Measurements from ENCODE around the gene ZBTB7C.

Gene ZBTB7C

GRCh38 chr18:48034651-48035555 lies 374.3 kb downstream of the ZBTB7C start:
- peak; percentile 35 for DNase-seq (ENCODE audit: low spot score)

- peak; percentile 38 for DNase-seq (ENCODE audit: low spot score)
Measured at GRCh38 chr18:48033790-48034650, 375.2 kb downstream of the ZBTB7C start.

- peak; percentile 32 for DNase-seq (ENCODE audit: low spot score)
Measured at GRCh38 chr18:48032876-48033789, 376.1 kb downstream of the ZBTB7C start.

GRCh38 chr18:48031641-48032040 lies 377.5 kb downstream of the ZBTB7C start:
- no peak for DNase-seq (ENCODE audit: low spot score)

GRCh38 chr18:48030616-48031480 lies 378.3 kb downstream of the ZBTB7C start:
- no peak for DNase-seq (ENCODE audit: low spot score)

GRCh38 chr18:48029296-48029986 lies 379.7 kb downstream of the ZBTB7C start:
- DNase-seq (ENCODE audit: low spot score): no peak

GRCh38 chr18:48028696-48029095 lies 380.5 kb downstream of the ZBTB7C start:
- DNase-seq (ENCODE audit: low spot score): no peak

- no peak for DNase-seq (ENCODE audit: low spot score)
Measured at GRCh38 chr18:48028081-48028480, 381.1 kb downstream of the ZBTB7C start.

- DNase-seq (ENCODE audit: low spot score): no peak
Measured at GRCh38 chr18:48027401-48027963, 381.7 kb downstream of the ZBTB7C start.

GRCh38 chr18:48026216-48026615 lies 383.0 kb downstream of the ZBTB7C start:
- no peak for DNase-seq (ENCODE audit: low spot score)

GRCh38 chr18:48024881-48025660 lies 384.1 kb downstream of the ZBTB7C start:
- no peak for DNase-seq (ENCODE audit: low spot score)

GRCh38 chr18:48024009-48024512 lies 385.1 kb downstream of the ZBTB7C start:
- no peak for DNase-seq (ENCODE audit: low spot score)

GRCh38 chr18:48023334-48024008 lies 385.7 kb downstream of the ZBTB7C start:
- DNase-seq (ENCODE audit: low spot score): no peak

GRCh38 chr18:48022531-48023329 lies 386.5 kb downstream of the ZBTB7C start:
- peak; percentile 55 for DNase-seq (ENCODE audit: low spot score)

GRCh38 chr18:48022021-48022420 lies 387.2 kb downstream of the ZBTB7C start:
- DNase-seq (ENCODE audit: low spot score): peak; percentile 46

GRCh38 chr18:48021273-48021914 lies 387.8 kb downstream of the ZBTB7C start:
- peak; percentile 44 for DNase-seq (ENCODE audit: low spot score)

Measured in ecto neural progenitor cell (in vitro differentiated cells).